GM23338 (cell line): ENCODE data around the gene MAGOH. TPM values are rescaled to one million over a fixed set of nuclear protein-coding genes. Genes with fewer than 3 reads are reported as not detected.

Experiments
- ATAC-seq: fragments of 200-7000 bp; cut with Tn5 transposase; 3 replicates; pipeline ENCODE4 v1.9.1; 2020
- DNase-seq: peaks from one replicate; pipeline ENCODE4 v3.0.0-alpha.2; 2015; ENCODE audit warnings: low spot score
- H2AFZ ChIP-seq: fragments of 200-600 bp; sonication (generic); 2 replicates; pipeline ENCODE4 v1.8.0; 2016; ENCODE audit warnings: antibody characterized with exemption, mild to moderate bottlenecking, moderate library complexity
- H3F3A ChIP-seq: fragments of 200-600 bp; sonication (generic); replicated peaks from 2 replicates; pipeline ENCODE4 v1.8.0; 2017; ENCODE audit warnings: antibody characterized with exemption, mixed run types, low read depth
- H3K27ac ChIP-seq: fragments of 200-600 bp; sonication (generic); 2 replicates; pipeline ENCODE4 v1.6.1; 2016; ENCODE audit warnings: low read depth
- H3K27me3 ChIP-seq: fragments of 200-600 bp; sonication (generic); 2 replicates; pipeline ENCODE4 v1.8.0; 2016; ENCODE audit warnings: mild to moderate bottlenecking, mixed run types, moderate library complexity; ENCODE audit not compliant: insufficient read depth
- H3K36me3 ChIP-seq: fragments of 200-600 bp; sonication (generic); 2 replicates; pipeline ENCODE4 v1.8.0; 2016; ENCODE audit warnings: mild to moderate bottlenecking; ENCODE audit not compliant: insufficient read depth
- H3K4me1 ChIP-seq: fragments of 200-600 bp; sonication (generic); 2 replicates; pipeline ENCODE4 v1.8.0; 2016; ENCODE audit warnings: mild to moderate bottlenecking, moderate library complexity; ENCODE audit not compliant: insufficient read depth
- H3K4me2 ChIP-seq: fragments of 200-600 bp; sonication (generic); 2 replicates; pipeline ENCODE4 v1.7.1; 2017; ENCODE audit warnings: mixed run types
- H3K4me3 ChIP-seq: fragments of 200-600 bp; sonication (generic); 2 replicates; pipeline ENCODE4 v1.6.1; 2016; ENCODE audit warnings: mixed run types
- H3K79me2 ChIP-seq: fragments of 200-600 bp; sonication (generic); replicated peaks from 2 replicates; pipeline ENCODE4 v1.8.0; 2017; ENCODE audit warnings: mild to moderate bottlenecking; ENCODE audit not compliant: insufficient read depth
- H3K9me2 ChIP-seq: fragments of 200-600 bp; sonication (generic); 2 replicates; pipeline ENCODE4 v1.8.0; 2017; ENCODE audit not compliant: insufficient read depth
- H4K20me1 ChIP-seq: fragments of 200-600 bp; sonication (generic); replicated peaks from 2 replicates; pipeline ENCODE4 v1.8.0; 2017; ENCODE audit warnings: mild to moderate bottlenecking; ENCODE audit not compliant: insufficient read depth
- H3K27ac Mint-ChIP-seq: 2 replicates; pipeline ENCODE4 v1.8.0; 2020; ENCODE audit warnings: inconsistent platforms, mild to moderate bottlenecking, moderate library complexity, mixed read lengths
- H3K27me3 Mint-ChIP-seq: 3 replicates; pipeline ENCODE4 v1.8.0; 2022; ENCODE audit warnings: low read depth, mild to moderate bottlenecking, moderate library complexity, mixed read lengths, inconsistent platforms; ENCODE audit not compliant: insufficient read depth, poor library complexity
- H3K36me3 Mint-ChIP-seq: 3 replicates; pipeline ENCODE4 v1.8.0; 2021; ENCODE audit warnings: low read depth, mild to moderate bottlenecking, inconsistent platforms, moderate library complexity, mixed read lengths
- H3K4me1 Mint-ChIP-seq: 3 replicates; pipeline ENCODE4 v1.8.0; 2020; ENCODE audit warnings: mild to moderate bottlenecking, inconsistent platforms, mixed read lengths
- H3K4me3 Mint-ChIP-seq: 3 replicates; pipeline ENCODE4 v1.8.0; 2021; ENCODE audit warnings: moderate library complexity, mild to moderate bottlenecking, inconsistent platforms, mixed read lengths
- H3K9me3 Mint-ChIP-seq: 3 replicates; pipeline ENCODE4 v1.8.0; 2020; ENCODE audit warnings: moderate library complexity, mild to moderate bottlenecking, inconsistent platforms, mixed read lengths
- CREB1 ChIP-seq: fragments of 250-450 bp; sonication (Bioruptor Pico); IDR thresholded peaks from 2 replicates; pipeline ENCODE4 v1.5.0; 2020; ENCODE audit warnings: low read depth, mild to moderate bottlenecking, moderate library complexity
- CTCF ChIP-seq, 2 experiments: fragments of 200-600 bp in 1 of 2; sonication (generic) in 1 of 2; conservative IDR thresholded peaks; 2 replicates each; pipeline versions ENCODE4 v1.5.1 to v1.6.1; 2016 to 2017; ENCODE audit warnings: antibody characterized with exemption in 2 of 2, low read depth in 2 of 2, mild to moderate bottlenecking in 2 of 2, moderate library complexity in 1 of 2
- EZH2 ChIP-seq: fragments of 200-600 bp; sonication (generic); IDR thresholded peaks from one replicate; pipeline ENCODE4 v1.8.0; 2017; ENCODE audit warnings: antibody characterized with exemption, mild to moderate bottlenecking, low read depth; ENCODE audit not compliant: unreplicated experiment
- JUNB ChIP-seq: IDR thresholded peaks from one replicate; pipeline ENCODE4 v1.6.1; 2016; ENCODE audit warnings: antibody characterized with exemption; ENCODE audit not compliant: unreplicated experiment
- NANOG ChIP-seq: IDR thresholded peaks from 2 replicates; pipeline ENCODE4 v1.6.1; 2016; ENCODE audit warnings: antibody characterized with exemption, borderline replicate concordance
- POLR2AphosphoS5 ChIP-seq: IDR thresholded peaks from 2 replicates; pipeline ENCODE4 v1.6.1; 2016; ENCODE audit warnings: antibody characterized with exemption, low read depth
- STAT1 ChIP-seq: IDR thresholded peaks from one replicate; pipeline ENCODE4 v1.6.1; 2016; ENCODE audit warnings: antibody characterized with exemption; ENCODE audit not compliant: unreplicated experiment
- ZNF114 ChIP-seq: fragments of 250-450 bp; sonication (Bioruptor Pico); IDR thresholded peaks from 2 replicates; pipeline ENCODE4 v1.5.0; 2020; ENCODE audit warnings: mild to moderate bottlenecking, moderate library complexity
- ZNF331 ChIP-seq: fragments of 250-450 bp; sonication (Bioruptor Pico); IDR thresholded peaks from 2 replicates; pipeline ENCODE4 v1.5.0; 2020; ENCODE audit warnings: low read depth, mild to moderate bottlenecking, moderate library complexity
- polyA plus RNA-seq: library from polyadenylated mRNA; unstranded; fragments of >200 nt; fragmentation: Nextera tagmentation; extraction: Ambion mirVana; gene quantifications from 2 replicates; pipeline ENCODE4 v1.2.1, GENCODE V29; 2016
- total RNA-seq: library from RNA; depleted of rRNA; stranded (reverse); fragments of >200 nt; shearing (Covaris generic); gene quantifications from 2 replicates; pipeline ENCODE4 v1.2.3, GENCODE V29; 2014
- TF ChIP-seq, protein P1 (sequence below): IDR thresholded peaks from one replicate; pipeline ENCODE4 v1.6.1; 2018; ENCODE audit warnings: antibody characterized with exemption; ENCODE audit not compliant: unreplicated experiment
- TF ChIP-seq, protein P2 (sequence below): IDR thresholded peaks from 2 replicates; pipeline ENCODE4 v1.6.1; 2016; ENCODE audit warnings: antibody characterized with exemption
- TF ChIP-seq, protein P3 (sequence below): fragments of 250-450 bp; sonication (Bioruptor Pico); IDR thresholded peaks from 2 replicates; pipeline ENCODE4 v1.5.0; 2020; ENCODE audit warnings: mild to moderate bottlenecking, moderate library complexity

MAGOH gene
- total and polyA plus RNA-seq, 2 experiments from 2014 or later, result 79.3 to 185 TPM

GRCh38 chr1:53277326-53277725 lies 39.0 kb upstream of the MAGOH start (continued):
- TF ChIP-seq, protein P1, sequence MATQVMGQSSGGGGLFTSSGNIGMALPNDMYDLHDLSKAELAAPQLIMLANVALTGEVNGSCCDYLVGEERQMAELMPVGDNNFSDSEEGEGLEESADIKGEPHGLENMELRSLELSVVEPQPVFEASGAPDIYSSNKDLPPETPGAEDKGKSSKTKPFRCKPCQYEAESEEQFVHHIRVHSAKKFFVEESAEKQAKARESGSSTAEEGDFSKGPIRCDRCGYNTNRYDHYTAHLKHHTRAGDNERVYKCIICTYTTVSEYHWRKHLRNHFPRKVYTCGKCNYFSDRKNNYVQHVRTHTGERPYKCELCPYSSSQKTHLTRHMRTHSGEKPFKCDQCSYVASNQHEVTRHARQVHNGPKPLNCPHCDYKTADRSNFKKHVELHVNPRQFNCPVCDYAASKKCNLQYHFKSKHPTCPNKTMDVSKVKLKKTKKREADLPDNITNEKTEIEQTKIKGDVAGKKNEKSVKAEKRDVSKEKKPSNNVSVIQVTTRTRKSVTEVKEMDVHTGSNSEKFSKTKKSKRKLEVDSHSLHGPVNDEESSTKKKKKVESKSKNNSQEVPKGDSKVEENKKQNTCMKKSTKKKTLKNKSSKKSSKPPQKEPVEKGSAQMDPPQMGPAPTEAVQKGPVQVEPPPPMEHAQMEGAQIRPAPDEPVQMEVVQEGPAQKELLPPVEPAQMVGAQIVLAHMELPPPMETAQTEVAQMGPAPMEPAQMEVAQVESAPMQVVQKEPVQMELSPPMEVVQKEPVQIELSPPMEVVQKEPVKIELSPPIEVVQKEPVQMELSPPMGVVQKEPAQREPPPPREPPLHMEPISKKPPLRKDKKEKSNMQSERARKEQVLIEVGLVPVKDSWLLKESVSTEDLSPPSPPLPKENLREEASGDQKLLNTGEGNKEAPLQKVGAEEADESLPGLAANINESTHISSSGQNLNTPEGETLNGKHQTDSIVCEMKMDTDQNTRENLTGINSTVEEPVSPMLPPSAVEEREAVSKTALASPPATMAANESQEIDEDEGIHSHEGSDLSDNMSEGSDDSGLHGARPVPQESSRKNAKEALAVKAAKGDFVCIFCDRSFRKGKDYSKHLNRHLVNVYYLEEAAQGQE, result no peak
- TF ChIP-seq ZNF114 (CRISPR knock-in tag) (no peak), STAT1 (no peak), EZH2 (no peak), NANOG (no peak), ZNF331 (no peak)
- TF ChIP-seq, protein P2, sequence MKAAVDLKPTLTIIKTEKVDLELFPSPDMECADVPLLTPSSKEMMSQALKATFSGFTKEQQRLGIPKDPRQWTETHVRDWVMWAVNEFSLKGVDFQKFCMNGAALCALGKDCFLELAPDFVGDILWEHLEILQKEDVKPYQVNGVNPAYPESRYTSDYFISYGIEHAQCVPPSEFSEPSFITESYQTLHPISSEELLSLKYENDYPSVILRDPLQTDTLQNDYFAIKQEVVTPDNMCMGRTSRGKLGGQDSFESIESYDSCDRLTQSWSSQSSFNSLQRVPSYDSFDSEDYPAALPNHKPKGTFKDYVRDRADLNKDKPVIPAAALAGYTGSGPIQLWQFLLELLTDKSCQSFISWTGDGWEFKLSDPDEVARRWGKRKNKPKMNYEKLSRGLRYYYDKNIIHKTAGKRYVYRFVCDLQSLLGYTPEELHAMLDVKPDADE, result no peak

DNA sequence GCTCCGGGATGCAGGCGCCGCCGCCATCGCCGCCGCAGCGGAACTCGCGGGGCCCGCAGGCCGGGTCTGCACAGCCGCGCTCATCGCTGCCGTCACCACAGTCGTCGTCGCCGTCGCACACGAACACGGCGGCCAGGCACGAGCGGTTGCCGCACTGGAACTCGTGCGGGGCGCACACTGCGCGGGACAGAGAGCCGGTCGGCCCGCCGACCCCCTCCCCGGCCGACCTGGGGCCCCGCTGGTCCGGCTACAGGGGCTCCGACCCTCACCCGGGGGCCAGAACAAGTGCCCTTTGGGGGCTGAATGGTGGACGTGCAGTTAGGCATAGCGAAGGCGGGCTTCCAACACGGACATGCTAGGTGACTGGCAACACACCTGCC lies 38.6 kb upstream of the MAGOH start:
- DNase-seq, result no peak
- Histone ChIP-seq H3K4me3 (no peak overlapping the region), H3K27me3 (no peaks in the 10 kb centered on the region), H3K4me2 (no peak overlapping the region), H3K79me2 (no peaks in the 10 kb centered on the region), H3K4me1 (no peaks in the 10 kb centered on the region), H3F3A (no peaks in the 10 kb centered on the region), H3K36me3 (no peaks in the 10 kb centered on the region), H4K20me1 (no peaks in the 10 kb centered on the region), H3K27ac (no peak overlapping the region), H3K9me2 (no peaks in the 10 kb centered on the region), H2AFZ (no peak overlapping the region)
- no peak overlapping the region for H3K27ac Mint-ChIP-seq
- peaks cover 3% of the 10 kb centered on the region; the same call in 1 of the 3 replicates for H3K4me1 Mint-ChIP-seq
- no peak for ATAC-seq
- peaks cover 16% of the 10 kb centered on the region for H3K27me3 Mint-ChIP-seq
- peaks cover 90% of the 10 kb centered on the region for H3K36me3 Mint-ChIP-seq
- no peaks in the 10 kb centered on the region for H3K9me3 Mint-ChIP-seq
- no peak for TF ChIP-seq ZNF331
- TF ChIP-seq ZNF114 (CRISPR knock-in tag), result no peak
- TF ChIP-seq, protein P3, sequence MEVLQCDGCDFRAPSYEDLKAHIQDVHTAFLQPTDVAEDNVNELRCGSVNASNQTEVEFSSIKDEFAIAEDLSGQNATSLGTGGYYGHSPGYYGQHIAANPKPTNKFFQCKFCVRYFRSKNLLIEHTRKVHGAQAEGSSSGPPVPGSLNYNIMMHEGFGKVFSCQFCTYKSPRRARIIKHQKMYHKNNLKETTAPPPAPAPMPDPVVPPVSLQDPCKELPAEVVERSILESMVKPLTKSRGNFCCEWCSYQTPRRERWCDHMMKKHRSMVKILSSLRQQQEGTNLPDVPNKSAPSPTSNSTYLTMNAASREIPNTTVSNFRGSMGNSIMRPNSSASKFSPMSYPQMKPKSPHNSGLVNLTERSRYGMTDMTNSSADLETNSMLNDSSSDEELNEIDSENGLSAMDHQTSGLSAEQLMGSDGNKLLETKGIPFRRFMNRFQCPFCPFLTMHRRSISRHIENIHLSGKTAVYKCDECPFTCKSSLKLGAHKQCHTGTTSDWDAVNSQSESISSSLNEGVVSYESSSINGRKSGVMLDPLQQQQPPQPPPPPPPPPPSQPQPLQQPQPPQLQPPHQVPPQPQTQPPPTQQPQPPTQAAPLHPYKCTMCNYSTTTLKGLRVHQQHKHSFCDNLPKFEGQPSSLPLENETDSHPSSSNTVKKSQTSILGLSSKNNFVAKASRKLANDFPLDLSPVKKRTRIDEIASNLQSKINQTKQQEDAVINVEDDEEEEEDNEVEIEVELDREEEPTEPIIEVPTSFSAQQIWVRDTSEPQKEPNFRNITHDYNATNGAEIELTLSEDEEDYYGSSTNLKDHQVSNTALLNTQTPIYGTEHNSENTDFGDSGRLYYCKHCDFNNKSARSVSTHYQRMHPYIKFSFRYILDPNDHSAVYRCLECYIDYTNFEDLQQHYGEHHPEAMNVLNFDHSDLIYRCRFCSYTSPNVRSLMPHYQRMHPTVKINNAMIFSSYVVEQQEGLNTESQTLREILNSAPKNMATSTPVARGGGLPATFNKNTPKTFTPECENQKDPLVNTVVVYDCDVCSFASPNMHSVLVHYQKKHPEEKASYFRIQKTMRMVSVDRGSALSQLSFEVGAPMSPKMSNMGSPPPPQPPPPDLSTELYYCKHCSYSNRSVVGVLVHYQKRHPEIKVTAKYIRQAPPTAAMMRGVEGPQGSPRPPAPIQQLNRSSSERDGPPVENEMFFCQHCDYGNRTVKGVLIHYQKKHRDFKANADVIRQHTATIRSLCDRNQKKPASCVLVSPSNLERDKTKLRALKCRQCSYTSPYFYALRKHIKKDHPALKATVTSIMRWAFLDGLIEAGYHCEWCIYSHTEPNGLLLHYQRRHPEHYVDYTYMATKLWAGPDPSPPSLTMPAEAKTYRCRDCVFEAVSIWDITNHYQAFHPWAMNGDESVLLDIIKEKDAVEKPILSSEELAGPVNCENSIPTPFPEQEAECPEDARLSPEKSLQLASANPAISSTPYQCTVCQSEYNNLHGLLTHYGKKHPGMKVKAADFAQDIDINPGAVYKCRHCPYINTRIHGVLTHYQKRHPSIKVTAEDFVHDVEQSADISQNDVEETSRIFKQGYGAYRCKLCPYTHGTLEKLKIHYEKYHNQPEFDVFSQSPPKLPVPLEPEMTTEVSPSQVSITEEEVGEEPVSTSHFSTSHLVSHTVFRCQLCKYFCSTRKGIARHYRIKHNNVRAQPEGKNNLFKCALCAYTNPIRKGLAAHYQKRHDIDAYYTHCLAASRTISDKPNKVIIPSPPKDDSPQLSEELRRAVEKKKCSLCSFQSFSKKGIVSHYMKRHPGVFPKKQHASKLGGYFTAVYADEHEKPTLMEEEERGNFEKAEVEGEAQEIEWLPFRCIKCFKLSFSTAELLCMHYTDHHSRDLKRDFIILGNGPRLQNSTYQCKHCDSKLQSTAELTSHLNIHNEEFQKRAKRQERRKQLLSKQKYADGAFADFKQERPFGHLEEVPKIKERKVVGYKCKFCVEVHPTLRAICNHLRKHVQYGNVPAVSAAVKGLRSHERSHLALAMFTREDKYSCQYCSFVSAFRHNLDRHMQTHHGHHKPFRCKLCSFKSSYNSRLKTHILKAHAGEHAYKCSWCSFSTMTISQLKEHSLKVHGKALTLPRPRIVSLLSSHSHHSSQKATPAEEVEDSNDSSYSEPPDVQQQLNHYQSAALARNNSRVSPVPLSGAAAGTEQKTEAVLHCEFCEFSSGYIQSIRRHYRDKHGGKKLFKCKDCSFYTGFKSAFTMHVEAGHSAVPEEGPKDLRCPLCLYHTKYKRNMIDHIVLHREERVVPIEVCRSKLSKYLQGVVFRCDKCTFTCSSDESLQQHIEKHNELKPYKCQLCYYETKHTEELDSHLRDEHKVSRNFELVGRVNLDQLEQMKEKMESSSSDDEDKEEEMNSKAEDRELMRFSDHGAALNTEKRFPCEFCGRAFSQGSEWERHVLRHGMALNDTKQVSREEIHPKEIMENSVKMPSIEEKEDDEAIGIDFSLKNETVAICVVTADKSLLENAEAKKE (CRISPR knock-in tag), result no peak
- TF ChIP-seq CREB1 (CRISPR knock-in tag), result no peak
- no peak for TF ChIP-seq POLR2AphosphoS5
- no peak for TF ChIP-seq CTCF (conservative IDR thresholded peaks at IDR 0.05; ENCODE audit: low read depth in 2 of 2)
- no peak for TF ChIP-seq JUNB
- H3K4me3 Mint-ChIP-seq, result no peak overlapping the region
